ENCODE measurements around the gene NCAM2.
A peak's percentile ranks its signal among the peaks of the same experiment; 100 is the strongest.

NCAM2 gene

GRCh38 chr21:21163904-21164303, 165.7 kb downstream of the NCAM2 start:
- FAIRE-seq (no peak), DNase-seq (ENCODE audit: insufficient read length, low spot score) (peak; percentile 42)

GRCh38 chr21:21165063-21165645, 166.9 kb downstream of the NCAM2 start:
- DNase-seq (ENCODE audit: insufficient read length, low spot score) = no peak
- no peak for FAIRE-seq

GRCh38 chr21:21174676-21175075, 176.5 kb downstream of the NCAM2 start:
- FAIRE-seq = no peak
- DNase-seq (ENCODE audit: insufficient read length, low spot score) = no peak

GRCh38 chr21:21175798-21176334, 177.7 kb downstream of the NCAM2 start:
- no peak for FAIRE-seq

GRCh38 chr21:21177353-21177986, 179.3 kb downstream of the NCAM2 start:
- DNase-seq (ENCODE audit: insufficient read length, low spot score) = no peak
- no peak for FAIRE-seq

More at GRCh38 chr21:21175798-21176334, 177.7 kb downstream of the NCAM2 start:
- no peak for DNase-seq (ENCODE audit: insufficient read length, low spot score)

GRCh38 chr21:21179619-21180298, 181.6 kb downstream of the NCAM2 start:
- no peak for DNase-seq (ENCODE audit: insufficient read length, low spot score)
- no peak for FAIRE-seq

GRCh38 chr21:21182401-21183010, 184.3 kb downstream of the NCAM2 start:
- no peak for DNase-seq (ENCODE audit: insufficient read length, low spot score)

GRCh38 chr21:21183092-21183491, 184.9 kb downstream of the NCAM2 start:
- no peak for FAIRE-seq
- no peak for DNase-seq (ENCODE audit: insufficient read length, low spot score)

More at GRCh38 chr21:21182401-21183010, 184.3 kb downstream of the NCAM2 start:
- no peak for FAIRE-seq

GRCh38 chr21:21184771-21185528, 186.7 kb downstream of the NCAM2 start:
- FAIRE-seq (no peak), DNase-seq (ENCODE audit: insufficient read length, low spot score) (no peak)

- FAIRE-seq (no peak), DNase-seq (ENCODE audit: insufficient read length, low spot score) (no peak)
These were observed 189.4 kb downstream of the NCAM2 start for GRCh38 chr21:21187579-21187978.

GRCh38 chr21:21188513-21189195, 190.4 kb downstream of the NCAM2 start:
- DNase-seq (ENCODE audit: insufficient read length, low spot score) = no peak
- no peak for FAIRE-seq

- FAIRE-seq (no peak), DNase-seq (ENCODE audit: insufficient read length, low spot score) (no peak)
These were observed 197.3 kb downstream of the NCAM2 start for GRCh38 chr21:21195417-21195943.

- no peak for FAIRE-seq
- DNase-seq (ENCODE audit: insufficient read length, low spot score) = no peak
These were observed 197.9 kb downstream of the NCAM2 start for GRCh38 chr21:21196087-21196486.

- no peak for DNase-seq (ENCODE audit: insufficient read length, low spot score)
- no peak for FAIRE-seq
These were observed 198.6 kb downstream of the NCAM2 start for GRCh38 chr21:21196848-21197247.

GRCh38 chr21:21199342-21200102, 201.3 kb downstream of the NCAM2 start:
- DNase-seq (ENCODE audit: insufficient read length, low spot score) (no peak), FAIRE-seq (no peak)

- DNase-seq (ENCODE audit: insufficient read length, low spot score) = peak; percentile 75
These were observed 202.1 kb downstream of the NCAM2 start for GRCh38 chr21:21200103-21200938.

GRCh38 chr21:21200939-21201615, 202.9 kb downstream of the NCAM2 start:
- DNase-seq (ENCODE audit: insufficient read length, low spot score) = no peak
- no peak for FAIRE-seq

More at GRCh38 chr21:21200103-21200938, 202.1 kb downstream of the NCAM2 start:
- FAIRE-seq = no peak

All from HTR-8/SVneo (cell line).